ENCODE measurements around the gene CACNA1I.

DNA sequence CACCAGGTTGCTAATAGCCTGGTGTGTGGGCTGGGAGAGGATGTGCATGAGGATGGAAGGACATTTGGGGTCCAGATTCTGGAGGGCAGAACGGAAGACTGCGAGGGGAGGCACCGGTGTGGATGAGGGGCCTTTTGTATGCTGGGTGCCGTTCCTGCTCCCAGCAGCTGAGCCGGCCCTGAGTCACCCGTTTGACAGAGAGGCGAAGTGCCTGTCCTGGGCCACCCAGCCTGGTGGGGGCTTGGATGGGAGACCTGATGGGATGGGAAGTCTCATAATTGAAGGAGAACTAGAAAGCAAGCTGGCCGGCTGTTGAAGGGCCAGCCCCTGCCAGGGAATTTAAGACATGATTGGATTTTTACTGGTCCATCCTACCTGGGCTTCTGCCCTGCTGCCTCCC is 10.8 kb downstream of the CACNA1I start:
- TF ChIP-seq, protein P1, sequence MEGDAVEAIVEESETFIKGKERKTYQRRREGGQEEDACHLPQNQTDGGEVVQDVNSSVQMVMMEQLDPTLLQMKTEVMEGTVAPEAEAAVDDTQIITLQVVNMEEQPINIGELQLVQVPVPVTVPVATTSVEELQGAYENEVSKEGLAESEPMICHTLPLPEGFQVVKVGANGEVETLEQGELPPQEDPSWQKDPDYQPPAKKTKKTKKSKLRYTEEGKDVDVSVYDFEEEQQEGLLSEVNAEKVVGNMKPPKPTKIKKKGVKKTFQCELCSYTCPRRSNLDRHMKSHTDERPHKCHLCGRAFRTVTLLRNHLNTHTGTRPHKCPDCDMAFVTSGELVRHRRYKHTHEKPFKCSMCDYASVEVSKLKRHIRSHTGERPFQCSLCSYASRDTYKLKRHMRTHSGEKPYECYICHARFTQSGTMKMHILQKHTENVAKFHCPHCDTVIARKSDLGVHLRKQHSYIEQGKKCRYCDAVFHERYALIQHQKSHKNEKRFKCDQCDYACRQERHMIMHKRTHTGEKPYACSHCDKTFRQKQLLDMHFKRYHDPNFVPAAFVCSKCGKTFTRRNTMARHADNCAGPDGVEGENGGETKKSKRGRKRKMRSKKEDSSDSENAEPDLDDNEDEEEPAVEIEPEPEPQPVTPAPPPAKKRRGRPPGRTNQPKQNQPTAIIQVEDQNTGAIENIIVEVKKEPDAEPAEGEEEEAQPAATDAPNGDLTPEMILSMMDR (IDR thresholded peaks at IDR 0.05 in 4 of 5, conservative IDR thresholded peaks at IDR 0.05 in 1 of 5) = no peak
- no peak for TF ChIP-seq POLR2A (IDR thresholded peaks at IDR 0.05)
